WTC11 (cell line): ENCODE results near the gene CCDC51. TPM values are rescaled to one million over a fixed set of nuclear protein-coding genes. Genes with fewer than 3 reads are reported as not detected.

ENCODE experiments used
- ATAC-seq: fragments of 200-7000 bp; cut with Tn5 transposase; 2 replicates; pipeline ENCODE4 v1.10.0; 2021; ENCODE audit warnings: mild to moderate bottlenecking, moderate library complexity
- CTCF ChIA-PET: fragments of 300-600 bp; sonication (Branson Sonifier 250); formaldehyde crosslinking; loops from one replicate; lab custom pipeline; 2021; ENCODE audit warnings: antibody characterized with exemption; lab: Charles Lee
- POLR2A ChIA-PET: fragments of 350-600 bp; sonication (Branson Sonifier 250); formaldehyde crosslinking; loops from one replicate; lab custom pipeline; 2021; ENCODE audit warnings: antibody characterized with exemption; lab: Charles Lee
- DNase-seq: peaks from one replicate; pipeline ENCODE4 v3.0.0; 2021; ENCODE audit warnings: low spot score
- H3K27ac Mint-ChIP-seq: 2 replicates; pipeline ENCODE4 v1.8.0; 2021; ENCODE audit warnings: mixed read lengths
- H3K27me3 Mint-ChIP-seq: 2 replicates; pipeline ENCODE4 v1.8.0; 2021; ENCODE audit warnings: low read depth, mild to moderate bottlenecking, moderate library complexity, mixed read lengths
- H3K36me3 Mint-ChIP-seq: 2 replicates; pipeline ENCODE4 v1.8.0; 2021; ENCODE audit warnings: mixed read lengths
- H3K4me1 Mint-ChIP-seq: 2 replicates; pipeline ENCODE4 v1.8.0; 2022; ENCODE audit warnings: mixed read lengths
- H3K4me3 Mint-ChIP-seq: 2 replicates; pipeline ENCODE4 v1.8.0; 2021; ENCODE audit warnings: mild to moderate bottlenecking, moderate library complexity, mixed read lengths
- H3K9me3 Mint-ChIP-seq: 2 replicates; pipeline ENCODE4 v1.8.0; 2021; ENCODE audit warnings: mixed read lengths
- AFF4 ChIP-seq: sonication (generic); formaldehyde crosslinking; IDR thresholded peaks from 2 replicates; pipeline ENCODE4 v1.8.1; 2023; ENCODE audit warnings: mild to moderate bottlenecking, missing genetic modification reagents, borderline replicate concordance
- ATF2 ChIP-seq: sonication (generic); formaldehyde crosslinking; IDR thresholded peaks from 2 replicates; pipeline ENCODE4 v1.8.1; 2022; ENCODE audit warnings: low read depth, missing genetic modification reagents, borderline replicate concordance
- CBFB ChIP-seq: sonication (generic); formaldehyde crosslinking; IDR thresholded peaks from 2 replicates; pipeline ENCODE4 v1.8.1; 2022; ENCODE audit warnings: mild to moderate bottlenecking, low read depth, missing genetic modification reagents
- CREB1 ChIP-seq: sonication (generic); formaldehyde crosslinking; IDR thresholded peaks from 2 replicates; pipeline ENCODE4 v1.8.0; 2023; ENCODE audit warnings: mild to moderate bottlenecking, missing genetic modification reagents
- MXD4 ChIP-seq: fragments of 250-450 bp; sonication (Bioruptor Pico); IDR thresholded peaks from 2 replicates; pipeline ENCODE4 v1.8.0; 2021; ENCODE audit warnings: mild to moderate bottlenecking, moderate library complexity, borderline replicate concordance
- NFYB ChIP-seq: sonication (generic); formaldehyde crosslinking; conservative IDR thresholded peaks from 2 replicates; pipeline ENCODE4 v1.8.0; 2022; ENCODE audit warnings: low read depth, missing genetic modification reagents
- RORB ChIP-seq: fragments of 250-450 bp; sonication (Bioruptor Pico); IDR thresholded peaks from 2 replicates; pipeline ENCODE4 v1.9.0; 2021; ENCODE audit warnings: mild to moderate bottlenecking
- SMAD4 ChIP-seq: sonication (generic); formaldehyde crosslinking; IDR thresholded peaks from 2 replicates; pipeline ENCODE4 v1.8.0; 2022; ENCODE audit warnings: mild to moderate bottlenecking, missing genetic modification reagents
- SP1 ChIP-seq: sonication (generic); formaldehyde crosslinking; conservative IDR thresholded peaks from 2 replicates; pipeline ENCODE4 v1.8.1; 2022; ENCODE audit warnings: missing genetic modification reagents
- total RNA-seq: library from RNA; stranded (reverse); gene quantifications from 3 replicates; pipeline ENCODE4 v1.2.3, GENCODE V29; 2021
- TF ChIP-seq, protein P1 (sequence below): sonication (generic); formaldehyde crosslinking; IDR thresholded peaks from 2 replicates; pipeline ENCODE4 v1.8.0; 2023; ENCODE audit warnings: missing genetic modification reagents, mild to moderate bottlenecking, borderline replicate concordance
- TF ChIP-seq, protein P2 (sequence below): fragments of 250-450 bp; sonication (Bioruptor Pico); IDR thresholded peaks from 2 replicates; pipeline ENCODE4 v1.9.0; 2021; ENCODE audit warnings: moderate library complexity, mild to moderate bottlenecking, inconsistent platforms, borderline replicate concordance
- TF ChIP-seq, protein P3 (sequence below): fragments of 250-450 bp; sonication (Bioruptor Pico); IDR thresholded peaks from 2 replicates; pipeline ENCODE4 v1.9.0; 2021; ENCODE audit warnings: mild to moderate bottlenecking
- TF ChIP-seq, protein P4 (sequence below): fragments of 250-450 bp; sonication (Bioruptor Pico); IDR thresholded peaks from 2 replicates; pipeline ENCODE4 v1.9.0; 2021; ENCODE audit warnings: mild to moderate bottlenecking, borderline replicate concordance
- TF ChIP-seq, protein P5 (sequence below): sonication (generic); formaldehyde crosslinking; conservative IDR thresholded peaks from 2 replicates; pipeline ENCODE4 v1.8.1; 2023; ENCODE audit warnings: mild to moderate bottlenecking, low read depth, missing genetic modification reagents, moderate library complexity

Gene CCDC51
- total RNA-seq, 1 experiment from 2014 or later: 25.1 TPM

GRCh38 chr3:48440590-48440958, 655 bp upstream of the CCDC51 start (continued):
- TF ChIP-seq, protein P1, sequence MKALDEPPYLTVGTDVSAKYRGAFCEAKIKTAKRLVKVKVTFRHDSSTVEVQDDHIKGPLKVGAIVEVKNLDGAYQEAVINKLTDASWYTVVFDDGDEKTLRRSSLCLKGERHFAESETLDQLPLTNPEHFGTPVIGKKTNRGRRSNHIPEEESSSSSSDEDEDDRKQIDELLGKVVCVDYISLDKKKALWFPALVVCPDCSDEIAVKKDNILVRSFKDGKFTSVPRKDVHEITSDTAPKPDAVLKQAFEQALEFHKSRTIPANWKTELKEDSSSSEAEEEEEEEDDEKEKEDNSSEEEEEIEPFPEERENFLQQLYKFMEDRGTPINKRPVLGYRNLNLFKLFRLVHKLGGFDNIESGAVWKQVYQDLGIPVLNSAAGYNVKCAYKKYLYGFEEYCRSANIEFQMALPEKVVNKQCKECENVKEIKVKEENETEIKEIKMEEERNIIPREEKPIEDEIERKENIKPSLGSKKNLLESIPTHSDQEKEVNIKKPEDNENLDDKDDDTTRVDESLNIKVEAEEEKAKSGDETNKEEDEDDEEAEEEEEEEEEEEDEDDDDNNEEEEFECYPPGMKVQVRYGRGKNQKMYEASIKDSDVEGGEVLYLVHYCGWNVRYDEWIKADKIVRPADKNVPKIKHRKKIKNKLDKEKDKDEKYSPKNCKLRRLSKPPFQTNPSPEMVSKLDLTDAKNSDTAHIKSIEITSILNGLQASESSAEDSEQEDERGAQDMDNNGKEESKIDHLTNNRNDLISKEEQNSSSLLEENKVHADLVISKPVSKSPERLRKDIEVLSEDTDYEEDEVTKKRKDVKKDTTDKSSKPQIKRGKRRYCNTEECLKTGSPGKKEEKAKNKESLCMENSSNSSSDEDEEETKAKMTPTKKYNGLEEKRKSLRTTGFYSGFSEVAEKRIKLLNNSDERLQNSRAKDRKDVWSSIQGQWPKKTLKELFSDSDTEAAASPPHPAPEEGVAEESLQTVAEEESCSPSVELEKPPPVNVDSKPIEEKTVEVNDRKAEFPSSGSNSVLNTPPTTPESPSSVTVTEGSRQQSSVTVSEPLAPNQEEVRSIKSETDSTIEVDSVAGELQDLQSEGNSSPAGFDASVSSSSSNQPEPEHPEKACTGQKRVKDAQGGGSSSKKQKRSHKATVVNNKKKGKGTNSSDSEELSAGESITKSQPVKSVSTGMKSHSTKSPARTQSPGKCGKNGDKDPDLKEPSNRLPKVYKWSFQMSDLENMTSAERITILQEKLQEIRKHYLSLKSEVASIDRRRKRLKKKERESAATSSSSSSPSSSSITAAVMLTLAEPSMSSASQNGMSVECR (CRISPR knock-in tag): no peak
- TF ChIP-seq, protein P2, sequence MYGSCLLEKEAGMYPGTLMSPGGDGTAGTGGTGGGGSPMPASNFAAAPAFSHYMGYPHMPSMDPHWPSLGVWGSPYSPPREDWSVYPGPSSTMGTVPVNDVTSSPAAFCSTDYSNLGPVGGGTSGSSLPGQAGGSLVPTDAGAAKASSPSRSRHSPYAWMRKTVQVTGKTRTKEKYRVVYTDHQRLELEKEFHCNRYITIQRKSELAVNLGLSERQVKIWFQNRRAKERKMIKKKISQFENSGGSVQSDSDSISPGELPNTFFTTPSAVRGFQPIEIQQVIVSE (CRISPR knock-in tag): no peak
- TF ChIP-seq CBFB (CRISPR knock-in tag): 0 out of 2 replicates have a peak, but pooled peaks have one; percentile 11

DNA sequence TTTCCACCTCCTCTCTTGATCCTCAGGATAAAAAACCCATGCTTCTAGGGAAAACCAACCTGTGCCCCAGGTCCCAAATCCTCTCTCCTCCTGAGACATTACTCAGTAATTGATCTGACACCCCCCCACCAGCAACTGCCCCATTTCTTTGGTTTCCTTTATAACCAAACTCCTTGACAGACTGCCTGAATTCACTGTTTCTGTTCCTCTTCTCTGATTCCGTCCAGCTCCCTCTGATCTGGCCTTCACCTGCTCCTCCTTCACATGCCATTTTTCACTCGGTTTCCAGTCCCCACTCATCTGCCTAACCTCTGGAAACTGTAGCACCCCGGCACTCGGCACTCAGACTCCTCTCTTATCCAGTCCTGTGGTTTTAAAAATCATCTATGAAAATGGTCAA, 2.1 kb downstream of the CCDC51 start:
- Mint-ChIP-seq H3K27me3 (no peaks in the 10 kb centered on the region), H3K36me3 (peaks cover 39% of the 10 kb centered on the region), H3K4me1 (peaks cover 22% of the 10 kb centered on the region), H3K27ac (no peak overlapping the region), H3K4me3 (no peak overlapping the region), H3K9me3 (no peaks in the 10 kb centered on the region)
- ATAC-seq (no peak), DNase-seq (no peak)
- ChIA-PET CTCF (interaction anchor here (2.8 kb wide), 1 partner anchor 36 kb away, joined by 378 read pairs; no protein-coding TSS in a partner anchor), POLR2A (no interaction called here)
- TF ChIP-seq AFF4 (CRISPR knock-in tag) (no peak), MXD4 (CRISPR knock-in tag) (no peak), SMAD4 (CRISPR knock-in tag) (no peak), CREB1 (CRISPR knock-in tag) (no peak), SP1 (CRISPR knock-in tag) (no peak), ATF2 (no peak), NFYB (CRISPR knock-in tag) (no peak), RORB (no peak)
- TF ChIP-seq, protein P3, sequence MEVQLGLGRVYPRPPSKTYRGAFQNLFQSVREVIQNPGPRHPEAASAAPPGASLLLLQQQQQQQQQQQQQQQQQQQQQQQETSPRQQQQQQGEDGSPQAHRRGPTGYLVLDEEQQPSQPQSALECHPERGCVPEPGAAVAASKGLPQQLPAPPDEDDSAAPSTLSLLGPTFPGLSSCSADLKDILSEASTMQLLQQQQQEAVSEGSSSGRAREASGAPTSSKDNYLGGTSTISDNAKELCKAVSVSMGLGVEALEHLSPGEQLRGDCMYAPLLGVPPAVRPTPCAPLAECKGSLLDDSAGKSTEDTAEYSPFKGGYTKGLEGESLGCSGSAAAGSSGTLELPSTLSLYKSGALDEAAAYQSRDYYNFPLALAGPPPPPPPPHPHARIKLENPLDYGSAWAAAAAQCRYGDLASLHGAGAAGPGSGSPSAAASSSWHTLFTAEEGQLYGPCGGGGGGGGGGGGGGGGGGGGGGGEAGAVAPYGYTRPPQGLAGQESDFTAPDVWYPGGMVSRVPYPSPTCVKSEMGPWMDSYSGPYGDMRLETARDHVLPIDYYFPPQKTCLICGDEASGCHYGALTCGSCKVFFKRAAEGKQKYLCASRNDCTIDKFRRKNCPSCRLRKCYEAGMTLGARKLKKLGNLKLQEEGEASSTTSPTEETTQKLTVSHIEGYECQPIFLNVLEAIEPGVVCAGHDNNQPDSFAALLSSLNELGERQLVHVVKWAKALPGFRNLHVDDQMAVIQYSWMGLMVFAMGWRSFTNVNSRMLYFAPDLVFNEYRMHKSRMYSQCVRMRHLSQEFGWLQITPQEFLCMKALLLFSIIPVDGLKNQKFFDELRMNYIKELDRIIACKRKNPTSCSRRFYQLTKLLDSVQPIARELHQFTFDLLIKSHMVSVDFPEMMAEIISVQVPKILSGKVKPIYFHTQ (CRISPR knock-in tag): no peak
- TF ChIP-seq, protein P4, sequence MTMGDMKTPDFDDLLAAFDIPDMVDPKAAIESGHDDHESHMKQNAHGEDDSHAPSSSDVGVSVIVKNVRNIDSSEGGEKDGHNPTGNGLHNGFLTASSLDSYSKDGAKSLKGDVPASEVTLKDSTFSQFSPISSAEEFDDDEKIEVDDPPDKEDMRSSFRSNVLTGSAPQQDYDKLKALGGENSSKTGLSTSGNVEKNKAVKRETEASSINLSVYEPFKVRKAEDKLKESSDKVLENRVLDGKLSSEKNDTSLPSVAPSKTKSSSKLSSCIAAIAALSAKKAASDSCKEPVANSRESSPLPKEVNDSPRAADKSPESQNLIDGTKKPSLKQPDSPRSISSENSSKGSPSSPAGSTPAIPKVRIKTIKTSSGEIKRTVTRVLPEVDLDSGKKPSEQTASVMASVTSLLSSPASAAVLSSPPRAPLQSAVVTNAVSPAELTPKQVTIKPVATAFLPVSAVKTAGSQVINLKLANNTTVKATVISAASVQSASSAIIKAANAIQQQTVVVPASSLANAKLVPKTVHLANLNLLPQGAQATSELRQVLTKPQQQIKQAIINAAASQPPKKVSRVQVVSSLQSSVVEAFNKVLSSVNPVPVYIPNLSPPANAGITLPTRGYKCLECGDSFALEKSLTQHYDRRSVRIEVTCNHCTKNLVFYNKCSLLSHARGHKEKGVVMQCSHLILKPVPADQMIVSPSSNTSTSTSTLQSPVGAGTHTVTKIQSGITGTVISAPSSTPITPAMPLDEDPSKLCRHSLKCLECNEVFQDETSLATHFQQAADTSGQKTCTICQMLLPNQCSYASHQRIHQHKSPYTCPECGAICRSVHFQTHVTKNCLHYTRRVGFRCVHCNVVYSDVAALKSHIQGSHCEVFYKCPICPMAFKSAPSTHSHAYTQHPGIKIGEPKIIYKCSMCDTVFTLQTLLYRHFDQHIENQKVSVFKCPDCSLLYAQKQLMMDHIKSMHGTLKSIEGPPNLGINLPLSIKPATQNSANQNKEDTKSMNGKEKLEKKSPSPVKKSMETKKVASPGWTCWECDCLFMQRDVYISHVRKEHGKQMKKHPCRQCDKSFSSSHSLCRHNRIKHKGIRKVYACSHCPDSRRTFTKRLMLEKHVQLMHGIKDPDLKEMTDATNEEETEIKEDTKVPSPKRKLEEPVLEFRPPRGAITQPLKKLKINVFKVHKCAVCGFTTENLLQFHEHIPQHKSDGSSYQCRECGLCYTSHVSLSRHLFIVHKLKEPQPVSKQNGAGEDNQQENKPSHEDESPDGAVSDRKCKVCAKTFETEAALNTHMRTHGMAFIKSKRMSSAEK (CRISPR knock-in tag): no peak
- TF ChIP-seq, protein P5, sequence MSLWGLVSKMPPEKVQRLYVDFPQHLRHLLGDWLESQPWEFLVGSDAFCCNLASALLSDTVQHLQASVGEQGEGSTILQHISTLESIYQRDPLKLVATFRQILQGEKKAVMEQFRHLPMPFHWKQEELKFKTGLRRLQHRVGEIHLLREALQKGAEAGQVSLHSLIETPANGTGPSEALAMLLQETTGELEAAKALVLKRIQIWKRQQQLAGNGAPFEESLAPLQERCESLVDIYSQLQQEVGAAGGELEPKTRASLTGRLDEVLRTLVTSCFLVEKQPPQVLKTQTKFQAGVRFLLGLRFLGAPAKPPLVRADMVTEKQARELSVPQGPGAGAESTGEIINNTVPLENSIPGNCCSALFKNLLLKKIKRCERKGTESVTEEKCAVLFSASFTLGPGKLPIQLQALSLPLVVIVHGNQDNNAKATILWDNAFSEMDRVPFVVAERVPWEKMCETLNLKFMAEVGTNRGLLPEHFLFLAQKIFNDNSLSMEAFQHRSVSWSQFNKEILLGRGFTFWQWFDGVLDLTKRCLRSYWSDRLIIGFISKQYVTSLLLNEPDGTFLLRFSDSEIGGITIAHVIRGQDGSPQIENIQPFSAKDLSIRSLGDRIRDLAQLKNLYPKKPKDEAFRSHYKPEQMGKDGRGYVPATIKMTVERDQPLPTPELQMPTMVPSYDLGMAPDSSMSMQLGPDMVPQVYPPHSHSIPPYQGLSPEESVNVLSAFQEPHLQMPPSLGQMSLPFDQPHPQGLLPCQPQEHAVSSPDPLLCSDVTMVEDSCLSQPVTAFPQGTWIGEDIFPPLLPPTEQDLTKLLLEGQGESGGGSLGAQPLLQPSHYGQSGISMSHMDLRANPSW (CRISPR knock-in tag): no peak
